Iris pigment epithelial cell (primary cell): ENCODE measurements around the gene POLR2J.
"Not testable (repeated sequence)": the region's sequence is repeated elsewhere in the genome, so short reads cannot be mapped to it uniquely, and the experiment has no call there.

Experiments
- DNase-seq: peaks from one replicate; pipeline ENCODE4 v3.0.0-alpha.2; 2011; ENCODE audit warnings: low read depth

Gene POLR2J

DNA sequence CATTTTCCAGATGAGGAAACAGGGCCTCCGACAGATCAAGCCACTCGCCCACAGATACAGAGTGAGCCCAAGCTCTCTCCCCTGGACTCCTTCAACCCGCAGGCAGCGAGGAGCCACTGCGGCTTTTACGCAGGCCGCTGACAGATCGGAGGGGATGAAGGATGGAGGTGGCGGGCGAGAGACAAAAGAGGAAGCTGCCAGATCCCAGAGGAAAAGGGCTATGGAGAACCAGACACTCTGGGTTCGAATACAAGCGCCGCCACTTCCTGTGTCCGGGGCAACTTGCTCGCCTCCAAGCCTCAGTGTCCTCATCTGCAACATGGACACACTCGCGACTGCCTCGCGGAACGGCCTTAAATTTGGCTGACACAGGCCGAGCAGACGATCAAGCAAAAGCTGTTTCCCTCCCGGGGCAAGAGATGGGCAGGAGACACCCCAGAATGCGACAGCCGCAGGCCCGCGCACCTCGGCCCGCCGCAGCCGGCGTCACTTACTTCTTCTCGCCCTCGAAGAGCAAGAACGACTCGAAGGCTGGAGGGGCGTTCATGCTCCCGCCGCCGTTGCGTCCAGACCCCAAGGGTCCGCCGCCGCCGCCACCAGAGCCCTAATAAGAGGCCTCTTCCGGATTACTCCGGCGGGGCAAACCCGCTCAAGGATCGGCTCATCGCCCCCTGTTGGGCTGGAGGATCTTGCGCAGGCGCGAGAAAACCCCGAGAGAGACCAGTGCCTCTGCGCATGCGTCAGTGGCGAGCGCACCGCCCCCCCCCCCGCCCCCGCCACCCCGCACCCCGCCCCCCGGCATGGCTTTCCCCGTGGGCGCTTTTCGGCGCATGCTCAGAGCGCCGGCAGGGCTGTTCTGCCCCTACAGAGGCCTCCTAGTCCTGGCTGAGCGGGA, at the start of gene POLR2J:
TSS of gene POLR2J (minus strand) at position 609 of the 895 bp plus-strand sequence. CDS start at position 547, 62 bp downstream.
- peak; percentile 61 for DNase-seq

- not testable (repeated sequence) for DNase-seq
Measured at GRCh38 chr7:102527822-102528793, 49.4 kb upstream of the POLR2J start.

GRCh38 chr7:102527182-102527581, 48.5 kb upstream of the POLR2J start:
- not testable (repeated sequence) for DNase-seq

DNA sequence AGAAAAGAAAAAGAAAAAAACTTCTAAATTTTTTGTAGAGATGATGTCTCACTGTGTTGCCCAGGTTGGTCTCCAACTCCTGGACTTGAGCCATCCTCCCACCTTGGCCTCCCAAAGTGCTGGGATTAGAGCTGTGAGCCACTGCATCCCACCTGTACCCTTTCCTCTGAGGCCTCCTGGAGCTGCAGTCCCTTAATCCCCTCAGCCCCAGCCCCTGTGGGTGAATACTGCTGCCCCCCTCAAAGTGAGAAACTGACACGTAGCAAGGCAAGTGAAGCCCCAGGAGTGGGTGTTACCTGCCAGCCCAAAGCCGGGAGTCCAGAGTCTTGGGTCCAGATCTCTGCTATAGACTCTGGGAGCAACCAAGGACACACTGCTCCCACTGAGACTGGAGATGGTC, 46.1 kb upstream of the POLR2J start:
- DNase-seq: not testable (repeated sequence)

DNA sequence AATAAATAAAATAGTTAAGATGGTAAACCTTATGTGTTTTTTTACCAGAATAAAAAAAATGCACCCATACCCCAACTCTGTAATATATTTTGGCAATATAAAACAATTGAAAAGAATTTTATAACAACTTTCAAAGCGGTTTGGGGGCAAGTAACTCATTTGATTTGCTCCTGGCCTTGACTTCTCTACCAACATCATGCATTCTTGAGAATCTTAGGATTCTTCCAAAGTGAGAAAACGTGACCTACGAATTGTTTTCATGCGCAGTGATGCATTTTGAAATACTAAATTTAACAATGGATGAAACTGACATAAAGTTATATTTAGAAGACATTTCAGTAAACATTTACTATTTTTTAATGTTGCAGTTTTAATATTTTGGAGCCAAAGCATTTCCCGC, 42.1 kb upstream of the POLR2J start:
- not testable (repeated sequence) for DNase-seq

GRCh38 chr7:102517550-102518147, 38.9 kb upstream of the POLR2J start, which contains the start of gene RASA4B:
RASA4B (minus strand) TSS chr7:102517777; CDS start chr7:102517710, 67 bp downstream.
- not testable (repeated sequence) for DNase-seq

GRCh38 chr7:102516951-102517350, 38.2 kb upstream of the POLR2J start:
- DNase-seq: not testable (repeated sequence)

DNA sequence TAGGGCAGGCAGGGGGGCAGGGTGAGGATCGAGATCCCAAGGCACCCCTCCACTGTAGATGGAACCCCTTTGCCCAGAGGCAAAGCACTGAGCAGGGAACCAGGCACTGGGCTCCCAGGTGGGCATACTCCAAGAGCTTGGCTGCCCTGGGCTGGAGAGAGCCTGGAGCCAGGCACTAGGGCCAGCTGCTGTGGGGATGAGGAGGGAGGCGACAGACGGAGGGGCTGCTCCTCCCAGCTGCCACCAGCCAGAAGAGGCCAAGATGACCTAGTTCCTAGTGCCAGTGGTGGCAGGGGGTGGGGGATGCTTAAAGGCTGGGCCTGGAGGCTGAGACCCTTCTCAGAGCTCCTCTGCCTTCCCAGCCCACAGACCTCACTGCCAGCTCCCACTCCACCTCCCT, 37.2 kb upstream of the POLR2J start:
- DNase-seq: not testable (repeated sequence)

DNA sequence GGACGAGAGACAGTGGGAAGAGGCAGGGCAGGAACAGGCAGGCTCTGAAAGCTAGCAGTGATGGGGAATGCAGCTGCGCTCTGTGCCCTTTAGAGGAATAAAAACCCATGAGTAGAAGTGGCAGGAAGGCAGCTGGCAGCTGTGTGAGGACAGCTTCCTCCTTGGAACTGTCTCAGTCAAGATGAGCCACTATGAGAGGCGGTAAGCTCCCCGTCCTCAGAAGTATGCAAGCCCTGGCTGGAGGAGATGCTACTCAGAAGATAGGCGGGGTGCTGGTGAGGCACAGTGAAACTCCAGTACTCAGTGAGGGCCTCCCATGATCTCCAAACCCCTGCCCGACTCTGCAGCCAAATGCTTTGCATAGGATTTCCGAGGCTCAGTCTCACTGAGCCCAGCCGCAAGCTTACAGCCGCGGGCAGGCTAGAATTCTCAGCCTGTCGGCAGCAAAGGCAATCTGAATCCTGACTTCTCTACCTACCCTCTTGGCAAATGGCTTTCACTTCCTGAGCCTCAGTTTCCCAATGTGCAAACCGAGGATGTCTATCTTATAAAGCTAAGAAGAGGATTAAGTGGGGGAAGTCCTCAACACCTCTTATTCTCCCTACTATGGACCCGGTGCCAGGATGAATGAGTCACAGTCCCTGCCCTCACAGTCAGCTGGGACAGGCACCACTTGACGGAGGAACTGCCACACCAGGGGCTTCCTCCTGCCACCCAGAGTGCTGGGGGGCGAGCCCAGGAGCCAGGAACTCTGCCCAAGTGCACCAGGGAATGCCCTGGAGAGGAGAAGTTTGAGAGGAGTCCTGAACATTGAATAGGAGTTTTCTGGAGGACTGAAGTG, 36.4 kb upstream of the POLR2J start:
- DNase-seq: not testable (repeated sequence)

GRCh38 chr7:102512642-102513221, 34.0 kb upstream of the POLR2J start:
- peak; percentile 49 for DNase-seq

DNA sequence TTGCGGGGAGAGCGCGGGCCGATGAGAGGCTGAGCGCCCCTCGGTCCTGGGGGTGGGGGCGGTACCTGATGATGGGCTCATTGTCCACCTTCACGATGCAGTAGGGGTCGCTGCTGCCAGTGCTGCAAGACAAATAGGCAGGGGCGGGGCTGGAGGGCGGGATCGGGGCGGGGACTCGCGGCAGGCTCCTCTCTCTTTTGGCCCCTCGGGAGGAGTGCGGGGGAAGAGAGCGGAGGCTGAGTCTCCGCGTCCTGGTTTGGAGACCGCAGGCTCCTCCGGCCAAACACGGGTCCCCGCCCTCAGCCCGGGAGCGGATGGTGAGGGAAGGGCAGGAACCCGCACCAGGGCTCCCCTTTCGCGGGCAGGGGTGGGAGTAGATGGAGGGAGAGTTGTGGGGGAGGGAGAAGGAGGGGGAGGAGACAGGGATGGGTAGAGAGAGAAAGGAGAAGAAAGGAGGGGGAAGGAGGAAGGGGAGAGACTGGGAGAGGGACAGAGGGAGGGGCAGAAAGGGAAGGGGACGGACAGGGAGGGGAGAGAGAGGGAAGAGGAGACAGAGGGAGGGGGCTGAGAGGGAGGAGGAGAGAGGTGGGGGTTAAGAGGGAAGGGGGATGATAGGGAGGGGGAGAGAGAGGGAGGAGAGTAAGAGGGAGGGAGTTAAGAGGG, 33.3 kb upstream of the POLR2J start:
- DNase-seq: not testable (repeated sequence)

DNA sequence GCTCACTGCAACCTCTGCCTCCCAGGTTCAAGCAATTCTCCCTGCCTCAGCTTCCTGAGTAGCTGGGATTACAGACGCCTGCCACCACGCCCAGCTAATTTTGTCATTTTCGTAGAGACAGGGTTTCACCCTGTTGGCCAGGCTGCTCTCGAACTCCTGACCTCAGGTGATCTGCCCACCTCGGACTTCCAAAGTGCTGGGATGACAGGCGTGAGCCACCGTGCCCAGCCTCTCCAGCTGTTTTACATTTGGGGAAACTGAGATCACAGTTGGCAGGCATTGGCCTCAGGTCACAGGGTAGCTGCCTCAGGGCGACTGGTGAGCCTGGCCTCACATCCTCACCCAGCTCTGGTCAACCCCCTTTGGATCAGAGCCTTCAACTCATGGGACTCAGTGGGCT, 31.9 kb upstream of the POLR2J start:
- not testable (repeated sequence) for DNase-seq

DNA sequence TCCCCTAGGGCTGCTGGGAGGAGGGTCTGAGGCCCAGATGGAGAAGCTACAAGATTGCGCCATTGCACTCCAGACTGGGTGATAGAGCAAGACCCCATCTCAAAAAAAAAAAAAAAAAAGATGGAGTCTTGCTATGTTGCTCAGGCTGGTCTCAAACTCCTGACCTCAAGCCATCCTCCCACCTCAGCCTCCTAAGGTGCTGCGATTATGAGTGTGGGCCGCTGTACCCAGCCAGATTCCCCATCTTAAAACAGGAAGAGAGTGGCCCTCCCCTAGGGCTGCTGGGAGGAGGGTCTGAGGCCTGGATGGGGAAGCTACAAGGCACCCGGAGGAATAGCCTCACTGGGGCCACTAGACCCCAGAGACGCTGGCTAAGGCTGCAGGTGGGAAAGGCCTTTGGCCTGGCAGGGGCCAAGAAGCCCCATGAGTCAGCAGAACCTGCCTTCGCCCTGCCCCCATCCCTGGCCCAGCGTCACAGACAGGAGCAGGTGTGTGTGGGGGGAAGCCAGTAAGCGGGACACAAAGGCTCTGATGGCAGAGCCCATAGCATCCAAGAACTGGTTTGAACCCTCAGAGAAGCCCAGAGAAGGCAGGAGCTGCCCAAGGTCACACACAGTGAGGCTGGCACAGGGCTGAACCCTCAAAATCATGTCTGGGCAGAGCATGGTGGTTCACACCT, 28.8 kb upstream of the POLR2J start:
- DNase-seq: not testable (repeated sequence)

DNA sequence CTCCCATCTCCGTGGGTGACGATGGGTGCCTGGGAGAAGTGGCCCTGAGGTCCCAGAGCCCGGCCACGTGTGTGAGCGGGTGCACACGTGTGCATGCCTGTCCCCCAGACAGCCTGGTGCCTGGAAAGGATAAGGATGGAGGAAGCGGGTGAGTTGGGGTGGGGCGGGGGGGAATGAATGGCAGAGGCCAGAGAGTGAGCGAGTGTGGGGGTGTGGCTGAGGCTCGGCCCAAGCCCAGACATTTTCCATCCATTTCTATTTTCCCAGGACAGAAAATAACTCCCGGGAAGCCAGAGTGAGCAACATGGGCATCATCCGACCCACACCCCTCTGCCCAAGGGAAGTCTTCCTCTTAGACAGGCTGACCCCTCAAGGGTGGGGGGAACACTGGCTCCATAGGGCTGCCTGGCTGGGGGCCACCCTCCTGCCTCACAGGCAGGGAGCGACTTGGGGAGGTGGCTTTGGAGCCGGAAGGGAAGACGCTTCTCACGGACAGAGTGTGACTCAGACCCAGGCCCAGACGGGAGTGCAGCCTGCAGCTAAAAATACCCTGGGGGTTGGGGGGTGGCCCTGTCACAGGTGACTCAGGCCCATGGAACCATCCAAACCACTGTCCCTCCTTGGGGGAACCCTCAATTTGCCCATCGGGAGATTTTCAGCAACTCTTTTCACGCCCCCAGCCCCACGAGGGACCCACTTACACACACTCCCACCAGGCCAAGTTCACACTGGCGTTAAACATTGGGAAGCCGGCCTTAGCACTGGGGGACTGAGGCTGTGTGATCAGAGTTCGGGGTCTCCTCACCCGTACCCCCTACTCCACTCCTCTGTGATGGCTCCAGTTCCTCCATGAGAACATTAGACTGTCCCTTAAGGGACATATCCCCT, 26.8 kb upstream of the POLR2J start:
- not testable (repeated sequence) for DNase-seq

- DNase-seq: not testable (repeated sequence)
Measured at GRCh38 chr7:102503141-102503540, 24.4 kb upstream of the POLR2J start.

- DNase-seq: not testable (repeated sequence)
Measured at GRCh38 chr7:102498321-102498720, 19.6 kb upstream of the POLR2J start.

GRCh38 chr7:102497308-102497707, 18.6 kb upstream of the POLR2J start:
- not testable (repeated sequence) for DNase-seq

- not testable (repeated sequence) for DNase-seq
Measured at GRCh38 chr7:102496861-102497260, 18.1 kb upstream of the POLR2J start.
